Urinary bladder (tissue), 4 donors: ENCODE measurements around the gene RFTN1. TPM values are rescaled to one million over a fixed set of nuclear protein-coding genes. Genes with fewer than 3 reads are reported as not detected.

Experiments used
- DNase-seq: peaks from one replicate; pipeline ENCODE4 v3.0.0-alpha.2; 2015; ENCODE audit errors: extremely low spot score
- H3K27ac ChIP-seq: one replicate; pipeline ENCODE4 v1.5.1; 2013; ENCODE audit warnings: low read depth, mild to moderate bottlenecking, moderate library complexity
- H3K36me3 ChIP-seq: one replicate; pipeline ENCODE4 v1.6.1; 2013; ENCODE audit warnings: mild to moderate bottlenecking, moderate library complexity; ENCODE audit not compliant: insufficient read depth
- H3K4me1 ChIP-seq: one replicate; pipeline ENCODE4 v1.6.1; 2013; ENCODE audit warnings: mild to moderate bottlenecking, moderate library complexity; ENCODE audit not compliant: insufficient read depth
- H3K4me3 ChIP-seq: one replicate; pipeline ENCODE4 v1.5.1; 2013; ENCODE audit warnings: low read depth, low read length
- WGBS: extraction: QIAGEN DNeasy Blood & Tissue Kit; methylation state at CpG from one replicate; pipeline ENCODE4 v1.1.7; 2013; 5-methylcytosine and 5-hydroxymethylcytosine counted together
- polyA plus RNA-seq: library from polyadenylated mRNA; stranded (reverse); fragments of 200-250 nt; gene quantifications from one replicate; pipeline ENCODE4 v1.2.3, GENCODE V29; 2013
- total RNA-seq: library from RNA; depleted of rRNA; stranded (reverse); fragments of >200 nt; gene quantifications from one replicate; pipeline ENCODE4 v1.2.3, GENCODE V29; 2014
- donor health status: healthy with polysubstance abuse.
- donor health status: healthy.

The RFTN1 gene
- total and polyA plus RNA-seq, 2 donors = 26.3 to 26.7 TPM

GRCh38 chr3:16507578-16508242 lies 5.8 kb downstream of the RFTN1 start:
- 94% methylated on average over 8 of the region's 8 CpGs for WGBS
- no peaks in the 10 kb centered on the region for H3K36me3 ChIP-seq
- no peak overlapping the region for H3K27ac ChIP-seq
- no peak for DNase-seq
- no peak overlapping the region for H3K4me3 ChIP-seq
- H3K4me1 ChIP-seq = no peaks in the 10 kb centered on the region

GRCh38 chr3:16506884-16507577 lies 6.5 kb downstream of the RFTN1 start:
- no peaks in the 10 kb centered on the region for H3K36me3 ChIP-seq
- no peak overlapping the region for H3K27ac ChIP-seq
- H3K4me3 ChIP-seq = no peak overlapping the region
- DNase-seq = no peak
- no peaks in the 10 kb centered on the region for H3K4me1 ChIP-seq
- 95% methylated on average over 2 of the region's 2 CpGs for WGBS

GRCh38 chr3:16506451-16506850 lies 7.0 kb downstream of the RFTN1 start:
- no peak for DNase-seq
- WGBS = 98% methylated on average over 3 of the region's 3 CpGs
- no peaks in the 10 kb centered on the region for H3K36me3 ChIP-seq
- H3K27ac ChIP-seq = no peak overlapping the region
- no peak overlapping the region for H3K4me3 ChIP-seq
- no peaks in the 10 kb centered on the region for H3K4me1 ChIP-seq

DNA sequence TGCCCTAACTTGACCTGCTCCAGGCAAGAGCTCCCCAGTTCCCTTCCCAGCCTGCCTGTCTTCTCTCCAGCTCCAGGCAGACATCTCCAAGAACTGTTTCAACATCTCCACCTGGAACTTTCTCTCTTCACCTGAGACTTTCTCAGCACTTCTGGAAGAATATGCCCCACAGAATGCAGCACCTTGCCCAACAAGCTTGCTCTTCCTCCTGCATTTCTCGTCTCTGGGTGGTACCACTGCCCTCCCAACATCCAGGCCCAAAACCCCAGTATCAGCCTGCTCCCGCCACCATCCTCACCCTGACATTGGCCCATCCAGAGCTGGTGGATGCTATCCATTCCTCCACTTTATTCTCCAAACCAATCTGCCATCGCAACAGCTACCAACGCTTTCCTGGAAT lies 8.8 kb downstream of the RFTN1 start:
- WGBS = 97% methylated on average over 4 of the region's 4 CpGs
- Histone ChIP-seq H3K27ac (no peak overlapping the region), H3K36me3 (no peaks in the 10 kb centered on the region), H3K4me1 (no peaks in the 10 kb centered on the region), H3K4me3 (no peak overlapping the region)
- no peak for DNase-seq

- 90% methylated on average over 2 of the region's 2 CpGs for WGBS
- Histone ChIP-seq H3K36me3 (no peaks in the 10 kb centered on the region), H3K27ac (no peak overlapping the region), H3K4me1 (no peaks in the 10 kb centered on the region), H3K4me3 (no peak overlapping the region)
- no peak for DNase-seq
These were observed 9.3 kb downstream of the RFTN1 start for GRCh38 chr3:16504242-16504641.

DNA sequence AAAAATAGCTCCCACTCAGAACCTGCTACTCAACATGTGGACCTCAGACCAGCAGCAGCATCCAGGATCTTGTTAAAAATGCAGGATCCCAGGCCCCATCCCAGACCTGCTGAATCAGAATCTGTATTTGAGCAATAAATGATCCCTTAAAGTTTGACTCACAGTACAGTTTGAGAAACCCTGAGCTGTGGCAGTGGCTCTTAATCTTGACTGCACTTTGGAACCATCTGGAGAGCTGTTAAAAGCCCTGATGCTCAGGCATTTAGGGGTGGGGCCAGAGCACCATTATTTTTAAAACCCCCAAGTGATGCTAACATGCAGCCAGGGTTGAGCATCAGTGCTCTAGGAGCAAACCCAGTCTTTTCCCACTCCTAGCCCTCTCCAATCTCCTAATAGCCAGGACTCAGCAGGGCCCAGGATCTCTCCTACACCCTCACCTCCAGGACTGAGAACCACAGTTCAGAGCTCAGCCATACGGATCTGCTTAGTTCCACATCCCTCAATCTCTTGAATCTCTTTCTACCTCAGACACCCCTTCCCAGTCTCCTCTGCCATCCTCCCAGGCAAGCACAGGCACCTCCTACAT lies 10.2 kb downstream of the RFTN1 start:
- H3K4me3 ChIP-seq = no peak overlapping the region
- H3K27ac ChIP-seq = no peak overlapping the region
- DNase-seq = no peak
- 63% methylated on average over 1 of the region's 1 CpG for WGBS
- H3K4me1 ChIP-seq = no peaks in the 10 kb centered on the region
- no peaks in the 10 kb centered on the region for H3K36me3 ChIP-seq

DNA sequence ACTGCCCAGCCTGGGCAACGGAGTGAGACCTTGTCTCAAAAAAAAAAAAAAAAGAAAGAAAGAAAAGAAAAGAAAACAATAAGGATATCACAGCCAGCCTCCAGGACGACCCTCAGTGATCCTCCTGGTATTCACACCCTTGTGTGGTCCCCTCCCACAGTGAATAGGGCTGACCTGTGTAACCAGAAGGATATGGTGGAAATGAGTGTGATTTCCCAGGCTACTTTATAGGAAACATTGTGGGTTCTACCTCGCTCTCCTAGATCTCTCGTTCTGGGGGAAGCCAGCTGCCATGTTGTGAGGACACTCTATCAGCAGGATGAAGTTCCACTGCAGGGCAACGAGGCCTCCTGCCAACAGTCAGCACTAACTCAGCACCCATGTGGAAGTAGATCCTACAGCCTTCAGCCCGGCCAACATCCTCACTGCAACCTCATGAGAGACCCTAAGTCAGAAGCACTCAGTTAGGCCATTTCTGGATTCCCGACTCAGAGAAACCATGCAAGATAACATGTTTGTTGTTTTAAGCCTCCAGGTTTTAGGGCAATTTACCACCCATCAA lies 11.1 kb downstream of the RFTN1 start:
- WGBS = 92% methylated on average over 7 of the region's 7 CpGs
- H3K4me1 ChIP-seq = no peaks in the 10 kb centered on the region

DNA sequence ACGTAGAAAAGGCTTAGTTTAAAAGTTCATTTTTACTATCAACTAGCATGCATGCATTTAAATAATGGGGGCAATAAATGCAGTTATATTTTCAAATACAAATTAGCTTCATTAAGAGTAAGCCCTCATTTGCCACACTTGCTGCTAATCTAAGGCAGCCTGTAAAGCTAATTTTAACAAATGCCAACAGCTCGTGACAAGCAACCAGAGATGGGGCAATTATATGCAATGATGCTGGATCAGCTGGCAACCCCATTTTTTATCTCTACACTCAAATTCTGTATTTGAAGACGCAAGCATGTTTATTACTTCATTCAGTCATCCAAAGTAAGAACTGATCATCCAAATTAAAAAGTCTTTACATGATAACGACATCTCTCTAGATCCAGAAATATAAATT lies 12.1 kb downstream of the RFTN1 start:
- no peak overlapping the region for H3K27ac ChIP-seq
- H3K4me3 ChIP-seq = no peak overlapping the region
- DNase-seq = no peak
- no peaks in the 10 kb centered on the region for H3K36me3 ChIP-seq
- H3K4me1 ChIP-seq = no peaks in the 10 kb centered on the region
- WGBS = 85% methylated on average over 4 of the region's 4 CpGs

More for the DNA sequence above, 11.1 kb downstream of the RFTN1 start:
- Histone ChIP-seq H3K27ac (no peak overlapping the region), H3K36me3 (no peaks in the 10 kb centered on the region), H3K4me3 (no peak overlapping the region)
- no peak for DNase-seq

DNA sequence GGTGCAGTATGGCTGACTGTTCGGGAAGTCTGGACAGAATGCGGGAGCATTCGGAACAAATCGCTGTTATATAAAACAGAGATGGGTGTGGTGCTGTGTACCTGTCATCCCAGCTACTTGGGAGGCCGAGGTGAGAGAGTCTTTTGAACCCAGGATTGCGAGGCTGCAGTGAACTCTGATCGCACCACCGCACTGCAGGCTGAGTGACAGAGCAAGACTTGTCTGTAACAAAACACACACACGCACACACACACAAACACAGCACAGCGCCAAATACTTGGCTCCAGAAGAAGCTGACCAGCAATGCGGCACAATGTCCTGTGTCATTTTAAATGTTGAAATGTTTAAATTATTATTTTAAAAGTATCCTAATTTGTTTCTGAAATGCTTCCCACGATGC lies 12.6 kb downstream of the RFTN1 start:
- Histone ChIP-seq H3K4me1 (no peaks in the 10 kb centered on the region), H3K4me3 (no peak overlapping the region), H3K36me3 (no peaks in the 10 kb centered on the region), H3K27ac (no peak overlapping the region)
- DNase-seq = no peak
- 91% methylated on average over 12 of the region's 12 CpGs for WGBS

GRCh38 chr3:16500093-16500492 lies 13.4 kb downstream of the RFTN1 start:
- no peaks in the 10 kb centered on the region for H3K36me3 ChIP-seq
- no peak overlapping the region for H3K27ac ChIP-seq
- no peaks in the 10 kb centered on the region for H3K4me1 ChIP-seq
- no peak for DNase-seq
- WGBS = 95% methylated on average over 1 of the region's 1 CpG
- H3K4me3 ChIP-seq = no peak overlapping the region

- no peaks in the 10 kb centered on the region for H3K36me3 ChIP-seq
- WGBS = 97% methylated on average over 4 of the region's 4 CpGs
- H3K4me3 ChIP-seq = no peak overlapping the region
- H3K27ac ChIP-seq = no peak overlapping the region
- peaks cover 2% of the 10 kb centered on the region for H3K4me1 ChIP-seq
- no peak for DNase-seq
These were observed 14.1 kb downstream of the RFTN1 start for GRCh38 chr3:16499351-16499750.

DNA sequence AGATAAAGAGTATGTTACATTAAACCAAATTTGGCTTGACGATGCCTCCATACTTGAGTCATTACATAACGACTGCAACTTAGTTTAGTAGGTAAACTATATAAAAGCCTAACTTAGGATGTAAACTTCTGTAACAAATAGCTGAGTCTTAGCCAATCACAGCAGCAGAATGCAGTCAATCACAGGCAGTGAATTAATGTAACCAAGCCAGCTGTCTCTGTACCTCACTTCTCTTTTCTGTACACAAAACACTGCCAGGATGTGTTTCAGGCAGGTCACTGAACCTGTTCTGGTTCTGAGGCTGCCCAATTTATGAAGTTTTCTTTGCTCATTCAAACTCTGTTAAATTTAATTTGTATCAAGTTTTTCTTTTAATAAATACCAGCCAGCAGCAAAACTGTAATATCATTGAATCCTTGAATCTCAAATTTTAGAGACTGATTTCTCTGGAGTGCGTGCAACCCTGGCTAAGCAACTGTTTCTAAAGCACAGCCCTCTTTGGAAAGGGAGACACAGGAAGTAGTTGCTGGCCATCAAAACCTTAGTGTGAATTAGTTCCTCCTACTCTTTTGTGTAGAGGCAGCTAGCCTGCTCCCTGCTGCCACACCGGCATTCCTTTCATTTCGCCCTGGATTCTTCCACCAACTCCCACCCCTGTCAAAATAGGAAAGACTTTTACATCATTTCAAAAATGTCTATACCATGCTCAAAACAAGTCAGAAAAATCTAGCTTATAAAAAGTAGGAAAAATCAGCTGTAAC lies 15.2 kb downstream of the RFTN1 start:
- WGBS = 76% methylated on average over 5 of the region's 5 CpGs
- H3K27ac ChIP-seq = no peak overlapping the region
- H3K36me3 ChIP-seq = no peaks in the 10 kb centered on the region
- H3K4me3 ChIP-seq = no peak overlapping the region
- peaks cover 2% of the 10 kb centered on the region for H3K4me1 ChIP-seq
- no peak for DNase-seq

DNA sequence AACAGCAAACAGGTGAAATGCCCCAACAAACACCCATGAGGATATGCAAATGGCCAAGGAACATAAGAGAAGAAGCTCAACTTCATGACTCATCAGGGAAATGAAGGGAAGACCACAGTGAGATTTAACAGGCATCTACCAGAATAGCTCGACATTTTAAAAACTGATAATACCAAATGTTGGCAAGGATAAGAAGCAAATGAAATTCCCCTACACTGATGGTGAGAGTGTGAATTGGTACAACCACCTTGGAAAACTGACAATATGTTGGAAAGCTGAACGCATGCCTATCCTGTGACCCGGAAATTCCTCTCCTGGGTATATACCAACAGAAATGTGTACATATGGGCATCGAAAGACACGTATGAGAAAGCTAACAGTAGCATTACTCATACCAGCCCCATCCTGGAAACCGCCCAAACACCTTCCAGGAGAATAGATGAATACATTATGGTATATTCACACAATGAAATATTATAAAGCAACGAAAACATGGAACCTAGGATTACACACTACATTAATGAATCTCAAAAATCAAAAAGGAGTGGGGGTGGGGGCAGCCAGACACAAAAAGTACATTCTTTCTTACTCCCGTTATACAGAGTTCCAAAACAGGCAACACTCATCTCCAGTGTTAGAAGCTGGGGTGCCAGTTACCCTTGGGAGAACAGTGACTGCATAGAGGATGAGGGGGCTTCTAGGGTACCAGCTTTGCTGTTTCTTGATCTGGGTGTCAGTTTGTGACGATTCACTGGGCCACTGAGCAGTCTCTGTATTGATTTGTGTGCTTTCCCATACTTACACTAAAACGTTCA lies 16.9 kb downstream of the RFTN1 start:
- WGBS = 82% methylated on average over 10 of the region's 10 CpGs
- no peak overlapping the region for H3K4me3 ChIP-seq
- no peak overlapping the region for H3K27ac ChIP-seq
- no peak for DNase-seq
- H3K36me3 ChIP-seq = no peaks in the 10 kb centered on the region
- peaks cover 2% of the 10 kb centered on the region for H3K4me1 ChIP-seq
